ENCODE results near the gene P2RY2.

GRCh38 chr11:73223998-73224730 lies 6.1 kb downstream of the P2RY2 start:
- TF ChIP-seq CTCF (IDR thresholded peaks at IDR 0.05): no peak
- no peak for TF ChIP-seq POLR2A (IDR thresholded peaks at IDR 0.05)
- TF ChIP-seq POLR2AphosphoS5 (IDR thresholded peaks at IDR 0.05): no peak
- TF ChIP-seq EP300 (IDR thresholded peaks at IDR 0.05): no peak

Data from sigmoid colon (tissue), 4 donors.